Osteoblast (primary cell): Measurements from ENCODE around the gene NLRP14. TPM values are rescaled to one million over a fixed set of nuclear protein-coding genes. Genes with fewer than 3 reads are reported as not detected.

ENCODE experiments used
- DNase-seq: peaks from one replicate; pipeline ENCODE4 v3.0.0; 2011; ENCODE audit warnings: low spot score, mixed read lengths; ENCODE audit not compliant: insufficient read length; ENCODE audit errors: missing footprints
- H2AFZ ChIP-seq: 2 replicates; pipeline ENCODE4 v1.6.0; 2011; ENCODE audit warnings: mild to moderate bottlenecking, low read length
- H3K27ac ChIP-seq: 2 replicates; pipeline ENCODE4 v1.5.1; 2011; ENCODE audit warnings: mild to moderate bottlenecking, low read depth, low read length, moderate library complexity
- H3K27me3 ChIP-seq: 2 replicates; pipeline ENCODE4 v1.6.0; 2012; ENCODE audit warnings: mild to moderate bottlenecking, control low read depth, inconsistent platforms, low read length, moderate library complexity; ENCODE audit not compliant: insufficient read depth
- H3K36me3 ChIP-seq: 2 replicates; pipeline ENCODE4 v1.5.1; 2011; ENCODE audit warnings: mild to moderate bottlenecking, low read length, control low read depth, moderate library complexity; ENCODE audit not compliant: insufficient read depth
- H3K4me1 ChIP-seq: 2 replicates; pipeline ENCODE4 v1.5.1; 2011; ENCODE audit warnings: mild to moderate bottlenecking, low read length, control low read depth, moderate library complexity; ENCODE audit not compliant: insufficient read depth
- H3K4me2 ChIP-seq: 2 replicates; pipeline ENCODE4 v1.6.0; 2011; ENCODE audit warnings: mild to moderate bottlenecking, low read length; ENCODE audit not compliant: insufficient read depth
- H3K4me3 ChIP-seq: fragments of 200-600 bp; sonication (generic); 3 replicates; pipeline ENCODE4 v1.5.1; 2012; ENCODE audit warnings: mild to moderate bottlenecking, low read length, inconsistent platforms; ENCODE audit not compliant: insufficient read depth
- H3K79me2 ChIP-seq: 2 replicates; pipeline ENCODE4 v1.6.0; 2012; ENCODE audit warnings: mild to moderate bottlenecking, low read length, control low read depth, inconsistent platforms; ENCODE audit not compliant: insufficient read depth
- H3K9me3 ChIP-seq: 2 replicates; pipeline ENCODE4 v1.5.1; 2011; ENCODE audit warnings: low read depth, low read length, control low read depth
- H4K20me1 ChIP-seq: 2 replicates; pipeline ENCODE4 v1.6.0; 2012; ENCODE audit warnings: mild to moderate bottlenecking, low read length, control low read depth; ENCODE audit not compliant: insufficient read depth
- total RNA-seq: library from RNA; depleted of rRNA; stranded (reverse); fragments of >200 nt; gene quantifications from 2 replicates; pipeline ENCODE4 v1.2.3, GENCODE V29; 2012
- TF ChIP-seq, protein P1 (sequence below): IDR thresholded peaks from 2 replicates; pipeline ENCODE4 v1.5.1; 2011; ENCODE audit warnings: mild to moderate bottlenecking, low read depth, low read length, moderate library complexity; ENCODE audit errors: extremely low read depth

Gene NLRP14
- total RNA-seq, 1 donor, result under 0.01 TPM

DNA sequence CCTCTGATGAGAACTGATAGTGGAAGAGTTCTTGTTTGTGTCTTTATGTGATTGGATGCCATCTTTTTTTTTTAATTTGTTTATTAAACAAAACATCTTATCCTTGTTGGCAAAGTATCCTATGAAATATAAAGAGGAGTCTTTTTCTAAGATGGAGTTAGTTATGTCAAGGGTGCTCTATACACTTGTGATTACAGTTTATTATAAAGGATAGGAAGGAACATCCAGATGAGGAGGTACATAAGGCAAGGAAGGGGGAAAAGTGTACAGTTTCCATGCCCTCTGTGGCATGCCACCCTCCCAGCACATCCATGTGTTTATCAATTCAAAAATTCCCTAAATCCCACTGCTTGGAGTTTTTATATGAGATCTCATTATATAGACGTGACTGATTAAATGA is 61.2 kb downstream of the NLRP14 start:
- Histone ChIP-seq H3K4me1 (no peaks in the 10 kb centered on the region), H3K27ac (no peak overlapping the region), H3K4me3 (no peak overlapping the region), H4K20me1 (no peaks in the 10 kb centered on the region), H3K9me3 (no peaks in the 10 kb centered on the region), H3K4me2 (no peak overlapping the region), H3K36me3 (no peaks in the 10 kb centered on the region), H3K79me2 (no peaks in the 10 kb centered on the region), H3K27me3 (no peaks in the 10 kb centered on the region), H2AFZ (no peak overlapping the region)
- no peak for DNase-seq
- TF ChIP-seq, protein P1, sequence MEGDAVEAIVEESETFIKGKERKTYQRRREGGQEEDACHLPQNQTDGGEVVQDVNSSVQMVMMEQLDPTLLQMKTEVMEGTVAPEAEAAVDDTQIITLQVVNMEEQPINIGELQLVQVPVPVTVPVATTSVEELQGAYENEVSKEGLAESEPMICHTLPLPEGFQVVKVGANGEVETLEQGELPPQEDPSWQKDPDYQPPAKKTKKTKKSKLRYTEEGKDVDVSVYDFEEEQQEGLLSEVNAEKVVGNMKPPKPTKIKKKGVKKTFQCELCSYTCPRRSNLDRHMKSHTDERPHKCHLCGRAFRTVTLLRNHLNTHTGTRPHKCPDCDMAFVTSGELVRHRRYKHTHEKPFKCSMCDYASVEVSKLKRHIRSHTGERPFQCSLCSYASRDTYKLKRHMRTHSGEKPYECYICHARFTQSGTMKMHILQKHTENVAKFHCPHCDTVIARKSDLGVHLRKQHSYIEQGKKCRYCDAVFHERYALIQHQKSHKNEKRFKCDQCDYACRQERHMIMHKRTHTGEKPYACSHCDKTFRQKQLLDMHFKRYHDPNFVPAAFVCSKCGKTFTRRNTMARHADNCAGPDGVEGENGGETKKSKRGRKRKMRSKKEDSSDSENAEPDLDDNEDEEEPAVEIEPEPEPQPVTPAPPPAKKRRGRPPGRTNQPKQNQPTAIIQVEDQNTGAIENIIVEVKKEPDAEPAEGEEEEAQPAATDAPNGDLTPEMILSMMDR, result no peak

DNA sequence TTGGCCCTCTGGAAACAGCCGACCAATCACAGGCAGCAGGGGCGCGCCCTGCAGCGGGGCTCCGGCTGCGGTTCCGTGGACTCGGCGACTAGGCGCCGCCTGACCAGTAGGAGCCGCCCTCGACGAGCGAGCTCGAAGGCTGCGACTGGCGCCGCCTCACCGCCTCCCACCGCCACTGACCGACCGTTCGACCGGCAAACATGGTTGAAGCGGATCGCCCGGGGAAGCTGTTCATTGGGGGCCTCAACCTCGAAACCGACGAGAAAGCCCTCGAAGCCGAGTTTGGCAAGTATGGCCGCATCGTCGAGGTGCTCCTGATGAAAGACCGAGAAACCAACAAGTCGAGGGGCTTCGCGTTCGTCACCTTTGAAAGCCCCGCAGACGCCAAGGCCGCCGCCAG is 68.6 kb downstream of the NLRP14 start, which contains the start of gene RBMXL2:
TSS of gene RBMXL2 (plus strand) at position 78 of the 400 bp plus-strand sequence. CDS start at position 201, 123 bp downstream.
- Histone ChIP-seq H3K9me3 (no peaks in the 10 kb centered on the region), H3K27me3 (no peaks in the 10 kb centered on the region), H3K4me2 (no peak within 1 kb of the TSS), H2AFZ (no peak within 1 kb of the TSS), H3K4me3 (no peak within 1 kb of the TSS), H3K27ac (no peak within 1 kb of the TSS), H3K79me2 (no peaks in the 10 kb centered on the region), H3K4me1 (no peaks in the 10 kb centered on the region), H4K20me1 (no peaks in the 10 kb centered on the region), H3K36me3 (no peaks in the 10 kb centered on the region)
- TF ChIP-seq, protein P1, result no peak
- no peak for DNase-seq

DNA sequence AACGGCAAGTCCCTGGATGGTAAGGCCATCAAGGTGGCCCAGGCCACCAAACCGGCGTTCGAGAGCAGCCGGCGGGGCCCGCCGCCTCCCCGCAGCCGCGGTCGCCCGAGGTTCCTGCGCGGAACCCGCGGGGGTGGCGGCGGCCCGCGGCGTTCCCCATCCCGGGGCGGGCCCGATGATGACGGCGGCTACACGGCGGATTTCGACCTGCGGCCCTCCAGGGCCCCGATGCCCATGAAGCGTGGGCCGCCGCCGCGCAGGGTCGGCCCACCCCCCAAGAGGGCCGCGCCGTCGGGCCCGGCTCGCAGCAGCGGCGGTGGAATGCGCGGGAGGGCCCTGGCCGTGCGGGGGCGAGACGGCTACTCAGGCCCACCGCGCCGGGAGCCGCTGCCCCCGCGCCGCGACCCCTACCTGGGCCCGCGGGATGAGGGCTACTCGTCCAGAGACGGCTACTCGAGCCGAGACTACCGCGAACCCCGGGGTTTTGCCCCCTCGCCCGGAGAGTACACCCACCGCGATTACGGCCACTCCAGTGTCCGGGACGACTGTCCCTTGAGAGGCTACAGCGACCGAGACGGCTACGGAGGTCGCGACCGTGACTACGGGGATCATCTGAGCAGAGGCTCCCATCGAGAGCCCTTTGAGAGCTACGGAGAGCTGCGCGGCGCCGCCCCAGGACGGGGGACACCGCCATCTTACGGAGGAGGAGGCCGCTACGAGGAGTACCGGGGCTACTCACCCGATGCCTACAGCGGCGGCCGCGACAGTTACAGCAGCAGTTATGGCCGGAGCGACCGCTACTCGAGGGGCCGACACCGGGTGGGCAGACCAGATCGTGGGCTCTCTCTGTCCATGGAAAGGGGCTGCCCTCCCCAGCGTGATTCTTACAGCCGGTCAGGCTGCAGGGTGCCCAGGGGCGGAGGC is 69.3 kb downstream of the NLRP14 start:
- no peaks in the 10 kb centered on the region for H3K9me3 ChIP-seq
- no peak overlapping the region for H2AFZ ChIP-seq
- H4K20me1 ChIP-seq, result no peaks in the 10 kb centered on the region
- H3K79me2 ChIP-seq, result no peaks in the 10 kb centered on the region
- H3K4me2 ChIP-seq, result no peak overlapping the region
- H3K27me3 ChIP-seq, result no peaks in the 10 kb centered on the region
- DNase-seq, result peak; percentile 58
- H3K4me1 ChIP-seq, result no peaks in the 10 kb centered on the region
- no peak overlapping the region for H3K4me3 ChIP-seq
- H3K27ac ChIP-seq, result no peak overlapping the region
- H3K36me3 ChIP-seq, result no peaks in the 10 kb centered on the region
- TF ChIP-seq, protein P1, result no peak

DNA sequence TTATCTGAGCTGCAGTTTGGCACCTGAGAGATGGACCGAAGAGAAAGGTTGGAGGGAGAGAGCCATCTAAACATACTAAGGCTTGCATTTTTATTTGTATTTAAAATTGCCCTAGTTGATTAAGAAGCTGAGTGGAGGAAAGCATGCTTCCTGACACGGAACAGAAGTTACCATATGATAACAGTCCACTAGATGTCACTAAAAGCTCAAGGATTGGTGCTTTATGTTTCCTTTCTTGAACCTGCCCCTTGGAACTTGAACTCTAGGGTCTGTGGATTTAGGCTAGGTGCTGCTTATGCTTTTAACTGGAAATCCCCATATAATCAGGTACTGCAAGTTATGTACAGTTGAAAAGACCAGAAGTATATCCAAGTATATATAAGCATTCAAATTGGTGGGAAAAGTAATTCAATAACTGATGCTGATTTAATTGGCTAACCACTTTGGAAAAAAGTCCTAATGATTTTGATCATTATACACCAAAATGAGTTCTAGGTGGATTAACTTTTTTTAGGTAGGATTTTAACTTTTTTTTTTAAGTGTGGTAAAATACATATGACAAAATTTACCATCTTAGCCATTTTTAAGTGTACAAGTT is 78.1 kb downstream of the NLRP14 start:
- TF ChIP-seq, protein P1, result peak; percentile 63
- no peak overlapping the region for H2AFZ ChIP-seq

More for the DNA sequence above, 78.1 kb downstream of the NLRP14 start:
- Histone ChIP-seq H3K4me1 (no peaks in the 10 kb centered on the region), H3K27me3 (no peaks in the 10 kb centered on the region), H3K4me3 (no peak overlapping the region), H3K4me2 (no peak overlapping the region), H4K20me1 (no peaks in the 10 kb centered on the region), H3K36me3 (no peaks in the 10 kb centered on the region), H3K79me2 (no peaks in the 10 kb centered on the region), H3K27ac (no peak overlapping the region), H3K9me3 (no peaks in the 10 kb centered on the region)
- DNase-seq, result no peak
